Endothelial cell of umbilical vein (primary cell): ENCODE results near the gene MNT. TPM values are rescaled to one million over a fixed set of nuclear protein-coding genes. Genes with fewer than 3 reads are reported as not detected.

Source experiments
- BruUV-seq: library from RNA; stranded (reverse); fragments of 400-500 nt; replicated peaks from 2 replicates; lab custom pipeline; 2021; lab: Mats Ljungman, UMichigan
- CTCF ChIA-PET: fragments of 300-600, 350-600 bp; sonication (Branson Sonifier 250); formaldehyde crosslinking; loops from one replicate; lab custom pipeline; 2021; ENCODE audit warnings: antibody characterized with exemption, inconsistent platforms; lab: Charles Lee
- POLR2A ChIA-PET: fragments of 300-600, 350-600 bp; sonication (Branson Sonifier 250); formaldehyde crosslinking; loops from one replicate; lab custom pipeline; 2021; ENCODE audit warnings: antibody characterized with exemption, inconsistent platforms; lab: Charles Lee
- DNase-seq: peaks from one replicate; pipeline ENCODE4 v3.0.0-alpha.2; 2011; ENCODE audit warnings: low read depth, low spot score
- FAIRE-seq: peaks from 2 replicates; lab custom pipeline; 2011; peaks lifted over from hg19 to GRCh38; lab: Jason Lieb, UNC
- H2AFZ ChIP-seq: 2 replicates; pipeline ENCODE4 v1.6.0; 2012; ENCODE audit warnings: low read depth, low read length, control low read depth, inconsistent platforms
- H3K27ac ChIP-seq: 2 replicates; pipeline ENCODE4 v1.5.1; 2011; ENCODE audit warnings: low read depth, mild to moderate bottlenecking, control low read depth, low read length, moderate library complexity; ENCODE audit not compliant: insufficient read depth
- H3K27me3 ChIP-seq, 2 experiments: 2 replicates each; pipeline versions ENCODE4 v1.6.0 to v1.6.1; 2011; ENCODE audit warnings: low read length in 2 of 2, mixed read lengths in 1 of 2; ENCODE audit not compliant: control insufficient read depth in 2 of 2, insufficient read depth in 2 of 2
- H3K36me3 ChIP-seq, 2 experiments: 2 replicates in 1 of 2; 3 replicates in 1 of 2; pipeline ENCODE4 v1.5.1; 2011; ENCODE audit warnings: low read length in 2 of 2, mild to moderate bottlenecking in 1 of 2, moderate library complexity in 1 of 2; ENCODE audit not compliant: control insufficient read depth in 2 of 2, insufficient read depth in 2 of 2; ENCODE audit errors: extremely low read depth in 1 of 2
- H3K4me1 ChIP-seq: 3 replicates; pipeline ENCODE4 v1.5.1; 2011; ENCODE audit warnings: mild to moderate bottlenecking, low read length; ENCODE audit not compliant: control insufficient read depth, insufficient read depth; ENCODE audit errors: extremely low read depth
- H3K4me2 ChIP-seq: 2 replicates; pipeline ENCODE4 v1.6.1; 2011; ENCODE audit warnings: low read length, control low read depth, mixed read lengths; ENCODE audit not compliant: insufficient read depth
- H3K4me3 ChIP-seq, 3 experiments: fragments of 200-600 bp in 1 of 3; sonication (generic), shearing (Covaris generic) in 1 of 3; replicated peaks in 1 of 3; 2 replicates each; pipeline ENCODE4 v1.5.1; 2011 to 2016; ENCODE audit warnings: control low read depth in 3 of 3, low read length in 3 of 3, mild to moderate bottlenecking in 2 of 3, inconsistent platforms in 1 of 3, low read depth in 1 of 3, moderate library complexity in 1 of 3; ENCODE audit not compliant: insufficient read depth in 1 of 3
- H3K79me2 ChIP-seq: 2 replicates; pipeline ENCODE4 v1.6.0; 2012; ENCODE audit warnings: low read length, inconsistent platforms; ENCODE audit not compliant: control insufficient read depth, insufficient read depth
- H3K9ac ChIP-seq: replicated peaks from 2 replicates; pipeline ENCODE3; 2011; ENCODE audit warnings: low read length, control low read depth; ENCODE audit not compliant: insufficient read depth; ENCODE audit errors: extremely low read depth
- H3K9me1 ChIP-seq: replicated peaks from 3 replicates; pipeline ENCODE4 v1.6.0; 2011; ENCODE audit warnings: mild to moderate bottlenecking, low read length; ENCODE audit not compliant: control insufficient read depth, insufficient read depth; ENCODE audit errors: extremely low read depth
- H3K9me3 ChIP-seq: replicated peaks from 2 replicates; pipeline ENCODE4 v1.5.1; 2012; ENCODE audit warnings: low read length, inconsistent platforms; ENCODE audit not compliant: control insufficient read depth, insufficient read depth
- H4K20me1 ChIP-seq: replicated peaks from 2 replicates; pipeline ENCODE3; 2011; ENCODE audit warnings: mild to moderate bottlenecking, low read length; ENCODE audit not compliant: control insufficient read depth, insufficient read depth; ENCODE audit errors: extremely low read depth
- EZH2 ChIP-seq: IDR thresholded peaks from 2 replicates; pipeline ENCODE4 v1.6.1; 2012; ENCODE audit warnings: borderline replicate concordance, low read depth, mild to moderate bottlenecking, moderate library complexity, low read length, inconsistent platforms; ENCODE audit not compliant: severe bottlenecking
- FOS ChIP-seq: IDR thresholded peaks from 2 replicates; pipeline ENCODE4 v1.6.1; 2011; ENCODE audit warnings: mild to moderate bottlenecking, low read length, moderate library complexity, borderline replicate concordance; ENCODE audit not compliant: insufficient read depth
- GATA2 ChIP-seq: IDR thresholded peaks from 2 replicates; pipeline ENCODE4 v1.7.0; 2011; ENCODE audit warnings: low read depth, mild to moderate bottlenecking, moderate library complexity, mixed read lengths, low read length; ENCODE audit not compliant: insufficient read length, insufficient read depth
- JUN ChIP-seq: IDR thresholded peaks from 2 replicates; pipeline ENCODE4 v1.6.1; 2011; ENCODE audit warnings: borderline replicate concordance, low read depth; ENCODE audit not compliant: insufficient read length, insufficient read depth
- MAX ChIP-seq: IDR thresholded peaks from 2 replicates; pipeline ENCODE4 v1.6.1; 2011; ENCODE audit not compliant: insufficient read depth, insufficient read length
- MYC ChIP-seq: IDR thresholded peaks from one replicate; pipeline ENCODE4 v1.6.1; 2011; ENCODE audit warnings: mild to moderate bottlenecking, low read depth, low read length
- POLR2A ChIP-seq: IDR thresholded peaks from 2 replicates; pipeline ENCODE4 v1.6.1; 2012; ENCODE audit warnings: low read depth, mild to moderate bottlenecking, control low read depth, low read length
- POLR2AphosphoS5 ChIP-seq: IDR thresholded peaks from 2 replicates; pipeline ENCODE4 v1.6.1; 2012; ENCODE audit warnings: low read depth, mild to moderate bottlenecking, control low read depth, low read length, moderate library complexity; ENCODE audit not compliant: insufficient read depth
- dilution Hi-C: fragments of 300-500 bp; cut with MboI; formaldehyde crosslinking; loops from one replicate; pipeline ENCODE4 v1.15.0; 2019; ENCODE audit warnings: low sequenced_read_pairs; ENCODE audit not compliant: extremely low pct_ligation_motif_present
- intact Hi-C: fragments of 100-400 bp; cut with micrococcal nuclease; formaldehyde crosslinking; loops from one replicate; pipeline ENCODE4 v1.10.0; 2022
- polyA plus RNA-seq, 4 experiments: library from polyadenylated mRNA; depleted of rRNA in 3 of 4; stranded (reverse) in 3 of 4; unstranded in 1 of 4; fragments of >200 nt; gene quantifications; 2 replicates each; pipeline versions ENCODE4 v1.2.1 to v1.2.3, GENCODE V29; 2011 to 2012; ENCODE audit warnings: missing spikeins in 1 of 4
- total RNA-seq: library from RNA; stranded (reverse); gene quantifications from 2 replicates; pipeline ENCODE4 v1.2.3, GENCODE V29; 2021
- TF ChIP-seq, protein P1 (sequence below), 2 donors: IDR thresholded peaks; 1 replicate in 1 of 2; 2 replicates in 1 of 2; pipeline ENCODE4 v1.5.1; 2011; ENCODE audit warnings: low read length in 2 of 2, mild to moderate bottlenecking in 2 of 2, moderate library complexity in 2 of 2, control low read depth in 1 of 2, inconsistent platforms in 1 of 2, low read depth in 1 of 2; ENCODE audit not compliant: insufficient read depth in 1 of 2; ENCODE audit errors: extremely low read depth in 1 of 2

The MNT gene
- total and polyA plus RNA-seq, 2 donors (not counting 3 experiments of a cell fraction or from before 2014, with no cell fraction given), result 4.1 to 21.6 TPM

DNA sequence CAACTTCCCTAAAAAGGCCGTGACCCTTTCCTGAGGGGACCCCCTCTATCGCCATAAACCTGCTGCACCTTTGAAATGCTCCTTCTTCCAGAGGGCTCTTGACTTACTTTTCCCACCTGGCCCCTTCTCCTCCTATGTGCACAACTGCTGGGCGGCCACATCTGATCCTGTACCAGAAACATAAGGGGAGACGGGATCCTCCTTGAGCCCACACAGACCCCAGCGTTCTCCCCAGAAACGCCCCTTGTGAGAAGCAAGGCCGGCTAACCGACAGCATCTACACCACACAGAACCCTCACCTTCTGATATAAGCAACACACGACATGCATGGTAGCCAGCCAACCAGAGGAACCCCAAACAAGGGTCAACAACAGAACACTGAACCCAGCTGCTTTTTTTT, 14.2 kb upstream of the MNT start:
- intact Hi-C loops, result loop anchor here (5.0 to 10.0 kb wide), 2 partner anchors 260 to 363 kb away; no protein-coding TSS in a partner anchor
- no peak for FAIRE-seq

More for the DNA sequence above, 14.2 kb upstream of the MNT start:
- Histone ChIP-seq H3K27me3 (no peaks in the 10 kb centered on the region), H3K9ac (no peak overlapping the region), H3K4me3 (no peak overlapping the region), H3K9me1 (no peaks in the 10 kb centered on the region), H3K4me1 (no peaks in the 10 kb centered on the region), H3K79me2 (no peaks in the 10 kb centered on the region), H3K9me3 (no peaks in the 10 kb centered on the region), H3K27ac (no peak overlapping the region), H2AFZ (no peak overlapping the region), H3K36me3 (peaks cover 3 to 10% of the 10 kb centered on the region in 2 experiments), H4K20me1 (no peaks in the 10 kb centered on the region), H3K4me2 (no peak overlapping the region)
- BruUV-seq, result no TSS peak
- ChIA-PET POLR2A (no interaction called here), CTCF (interaction anchor here (1.0 to 10.8 kb wide), 13 partner anchors 8 to 598 kb away, joined by 3 to 909 read pairs (median 20); partner anchors contain the start of genes MNT and TSR1)
- dilution Hi-C loops, result no loop called here
- TF ChIP-seq FOS (no peak), GATA2 (no peak), MAX (no peak), POLR2AphosphoS5 (no peak), POLR2A (no peak), JUN (no peak), MYC (no peak), EZH2 (no peak)
- TF ChIP-seq, protein P1, sequence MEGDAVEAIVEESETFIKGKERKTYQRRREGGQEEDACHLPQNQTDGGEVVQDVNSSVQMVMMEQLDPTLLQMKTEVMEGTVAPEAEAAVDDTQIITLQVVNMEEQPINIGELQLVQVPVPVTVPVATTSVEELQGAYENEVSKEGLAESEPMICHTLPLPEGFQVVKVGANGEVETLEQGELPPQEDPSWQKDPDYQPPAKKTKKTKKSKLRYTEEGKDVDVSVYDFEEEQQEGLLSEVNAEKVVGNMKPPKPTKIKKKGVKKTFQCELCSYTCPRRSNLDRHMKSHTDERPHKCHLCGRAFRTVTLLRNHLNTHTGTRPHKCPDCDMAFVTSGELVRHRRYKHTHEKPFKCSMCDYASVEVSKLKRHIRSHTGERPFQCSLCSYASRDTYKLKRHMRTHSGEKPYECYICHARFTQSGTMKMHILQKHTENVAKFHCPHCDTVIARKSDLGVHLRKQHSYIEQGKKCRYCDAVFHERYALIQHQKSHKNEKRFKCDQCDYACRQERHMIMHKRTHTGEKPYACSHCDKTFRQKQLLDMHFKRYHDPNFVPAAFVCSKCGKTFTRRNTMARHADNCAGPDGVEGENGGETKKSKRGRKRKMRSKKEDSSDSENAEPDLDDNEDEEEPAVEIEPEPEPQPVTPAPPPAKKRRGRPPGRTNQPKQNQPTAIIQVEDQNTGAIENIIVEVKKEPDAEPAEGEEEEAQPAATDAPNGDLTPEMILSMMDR (IDR thresholded peaks at IDR 0.05; ENCODE audit: extremely low read depth in 1 of 2, insufficient read depth in 1 of 2, low read depth in 1 of 2, low read length in 2 of 2), result no peak
- DNase-seq, result no peak
